ENCODE data around the gene KREMEN1.

Gene KREMEN1

DNA sequence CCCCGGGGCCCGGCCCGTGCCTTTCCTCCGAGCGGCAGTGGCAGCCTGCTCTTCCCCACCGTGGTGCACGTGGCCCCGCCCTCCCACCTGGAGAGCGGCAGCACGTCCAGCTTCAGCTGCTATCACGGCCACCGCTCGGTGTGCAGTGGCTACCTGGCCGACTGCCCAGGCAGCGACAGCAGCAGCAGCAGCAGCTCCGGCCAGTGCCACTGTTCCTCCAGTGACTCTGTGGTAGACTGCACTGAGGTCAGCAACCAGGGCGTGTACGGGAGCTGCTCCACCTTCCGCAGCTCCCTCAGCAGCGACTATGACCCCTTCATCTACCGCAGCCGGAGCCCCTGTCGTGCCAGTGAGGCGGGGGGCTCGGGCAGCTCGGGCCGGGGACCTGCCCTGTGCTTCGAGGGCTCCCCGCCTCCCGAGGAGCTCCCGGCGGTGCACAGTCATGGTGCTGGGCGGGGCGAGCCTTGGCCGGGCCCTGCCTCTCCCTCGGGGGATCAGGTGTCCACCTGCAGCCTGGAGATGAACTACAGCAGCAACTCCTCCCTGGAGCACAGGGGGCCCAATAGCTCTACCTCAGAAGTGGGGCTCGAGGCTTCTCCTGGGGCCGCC, 23.1 kb upstream of the KREMEN1 start:
- no peak for FAIRE-seq

DNA sequence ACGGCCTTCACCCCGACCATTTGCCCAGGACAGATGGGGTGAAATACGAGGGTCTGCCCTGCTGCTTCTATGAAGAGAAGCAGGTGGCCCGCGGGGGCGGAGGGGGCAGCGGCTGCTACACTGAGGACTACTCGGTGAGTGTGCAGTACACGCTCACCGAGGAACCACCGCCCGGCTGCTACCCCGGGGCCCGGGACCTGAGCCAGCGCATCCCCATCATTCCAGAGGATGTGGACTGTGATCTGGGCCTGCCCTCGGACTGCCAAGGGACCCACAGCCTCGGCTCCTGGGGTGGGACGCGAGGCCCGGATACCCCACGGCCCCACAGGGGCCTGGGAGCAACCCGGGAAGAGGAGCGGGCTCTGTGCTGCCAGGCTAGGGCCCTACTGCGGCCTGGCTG, 22.4 kb upstream of the KREMEN1 start:
- no peak for FAIRE-seq

DNA sequence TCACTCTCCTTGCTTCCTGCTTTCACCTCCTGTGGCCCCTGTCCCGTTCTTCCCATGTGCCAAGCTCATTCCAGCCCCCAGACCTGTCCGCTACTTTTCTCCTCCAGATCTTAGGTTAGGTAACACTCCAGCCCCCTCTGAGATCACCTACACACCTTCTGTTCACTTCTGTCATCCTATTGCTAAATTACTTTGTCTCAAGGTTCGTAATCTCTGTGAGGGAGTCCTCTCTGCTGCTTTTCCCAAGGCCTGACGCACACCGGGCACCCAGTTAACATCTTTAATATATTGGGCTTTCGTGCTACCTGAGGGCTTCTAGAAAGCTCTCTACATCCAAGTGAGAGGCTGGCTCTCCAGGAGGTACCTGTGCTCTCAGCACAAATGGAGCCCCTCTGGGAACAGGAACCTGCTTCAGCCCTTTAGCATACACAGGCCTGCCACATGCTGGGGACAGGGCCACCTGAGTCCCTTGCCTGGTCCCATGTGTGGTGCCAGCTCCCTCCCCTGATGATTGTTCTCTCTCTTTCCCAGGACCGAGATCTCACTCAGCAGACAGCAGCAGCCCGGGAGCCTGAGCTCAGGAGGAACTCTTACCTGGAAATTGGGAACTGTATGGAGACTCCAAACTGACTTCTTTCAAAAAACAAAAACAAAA, 19.7 kb upstream of the KREMEN1 start:
- no peak for FAIRE-seq

DNA sequence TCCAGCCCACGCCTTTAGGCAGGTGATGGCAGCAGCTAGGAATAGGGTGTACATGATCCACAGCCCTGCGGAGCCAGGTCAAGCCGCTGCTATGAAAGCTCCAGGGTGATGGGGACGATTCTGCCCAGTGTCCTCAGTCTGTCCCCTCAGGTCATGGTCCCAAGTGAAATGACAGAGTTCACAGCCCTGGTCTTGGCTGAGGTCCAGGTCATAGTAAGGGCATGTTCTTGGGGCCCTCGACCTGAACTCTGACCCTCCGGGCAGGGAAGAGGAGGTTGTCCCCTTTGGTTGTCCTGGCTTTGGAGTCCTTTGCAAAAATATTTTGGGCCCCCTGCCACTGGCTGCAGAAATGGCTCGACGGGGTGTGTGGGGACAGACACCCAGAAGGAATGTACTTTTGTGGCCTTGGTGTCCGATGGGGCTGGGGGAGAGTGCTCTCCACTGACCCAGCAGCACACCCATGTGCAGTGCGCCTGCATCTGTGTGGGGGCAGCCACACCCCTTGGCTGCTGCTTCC, 18.5 kb upstream of the KREMEN1 start:
- no peak for FAIRE-seq

DNA sequence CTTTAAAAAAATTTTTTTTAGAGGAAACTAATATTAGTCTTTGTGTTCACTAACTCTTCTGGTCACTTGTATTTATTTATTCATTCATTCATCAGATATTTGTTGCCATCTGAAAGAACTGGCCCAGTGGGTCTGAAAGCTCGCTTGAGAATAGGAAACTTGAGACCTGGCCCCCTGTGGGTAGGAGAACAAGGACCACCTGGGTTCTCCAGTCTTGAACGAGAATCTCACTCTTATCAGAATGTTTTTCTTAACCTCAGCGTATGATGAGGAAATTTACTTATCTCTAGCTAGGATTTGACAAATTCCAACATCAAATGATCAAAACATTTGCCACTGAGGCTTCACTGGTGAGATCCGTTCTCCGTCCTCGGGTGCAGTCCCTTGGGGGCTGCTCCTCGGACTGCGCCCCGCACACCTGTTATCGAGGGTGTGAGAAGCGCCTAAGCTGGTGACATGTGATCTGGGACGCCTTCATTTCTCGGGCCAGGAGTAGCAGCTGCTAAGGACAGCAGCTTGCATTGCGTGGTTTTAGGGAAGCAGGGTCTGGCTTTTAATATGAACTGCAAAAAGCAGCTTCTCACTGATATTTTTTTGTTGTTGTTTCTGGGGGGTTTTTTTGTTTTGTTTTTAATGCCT, 17.5 kb upstream of the KREMEN1 start:
- FAIRE-seq: no peak

DNA sequence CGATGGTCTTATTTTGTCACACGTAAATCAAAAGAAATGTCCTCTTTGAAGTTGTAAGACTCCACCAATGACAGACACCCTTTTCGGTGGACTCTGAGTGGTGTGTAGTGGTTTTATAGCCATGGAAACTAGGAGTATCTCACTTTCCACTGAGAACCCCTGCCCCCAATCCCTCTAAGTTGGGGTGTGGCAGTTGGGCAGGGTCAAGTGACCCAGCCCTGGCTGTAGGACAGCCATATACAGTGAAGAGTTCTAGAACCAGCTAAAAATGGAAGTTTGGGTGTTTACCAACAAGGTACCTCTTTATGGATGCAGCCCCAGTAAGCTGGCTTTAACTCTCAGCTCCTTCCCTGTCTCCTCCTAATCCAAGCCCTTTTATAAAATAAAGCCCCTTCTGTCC, 16.4 kb upstream of the KREMEN1 start:
- FAIRE-seq: no peak

DNA sequence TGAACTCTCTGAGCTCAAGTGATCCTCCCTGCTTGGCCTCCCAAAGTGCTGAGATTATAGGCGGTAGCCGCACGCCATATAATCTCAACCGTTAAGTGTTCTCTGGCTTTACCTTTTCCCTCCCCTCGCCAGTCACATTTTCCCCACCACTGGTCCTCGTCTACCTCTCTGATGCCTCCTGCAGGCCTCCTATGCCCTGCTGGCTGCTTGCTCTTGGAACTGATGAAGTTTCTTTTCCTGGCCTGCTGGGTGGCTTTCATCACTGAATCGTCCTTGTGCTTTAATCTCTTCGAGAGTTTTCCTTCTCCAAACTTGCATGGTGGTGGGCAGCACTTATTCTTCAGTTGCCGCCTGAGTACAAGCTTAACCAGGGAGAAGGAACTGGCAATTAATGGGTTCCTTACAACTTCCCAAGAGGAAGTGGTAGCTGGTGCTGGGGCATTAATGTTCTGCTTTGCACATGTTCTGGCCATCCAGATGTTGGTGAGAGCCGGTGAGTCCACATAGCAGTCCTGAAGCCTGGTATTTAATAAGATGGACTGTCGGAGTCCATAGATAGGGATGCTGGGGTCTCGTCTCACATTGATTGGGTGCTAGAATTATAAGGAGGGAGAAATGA, 12.5 kb upstream of the KREMEN1 start:
- no peak for FAIRE-seq

DNA sequence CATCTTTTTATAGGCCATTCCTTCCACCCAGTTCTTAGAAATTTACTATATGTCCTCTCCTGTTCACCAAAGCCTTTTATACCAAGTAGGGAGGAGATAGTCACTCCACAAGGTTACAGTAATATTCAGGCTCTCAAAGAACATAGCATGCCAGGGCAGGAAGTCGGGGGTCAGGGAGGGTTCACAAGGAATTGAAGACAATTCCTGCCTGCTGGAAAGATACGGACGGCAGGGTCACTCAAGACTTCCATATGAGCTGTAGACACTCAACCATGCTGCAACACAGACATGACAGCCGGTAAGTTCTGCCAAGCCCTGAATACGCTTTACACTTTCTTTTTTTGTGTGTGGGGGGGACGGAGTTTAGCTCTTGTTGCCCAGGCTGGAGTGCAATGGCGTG, 11.9 kb upstream of the KREMEN1 start:
- FAIRE-seq: no peak

DNA sequence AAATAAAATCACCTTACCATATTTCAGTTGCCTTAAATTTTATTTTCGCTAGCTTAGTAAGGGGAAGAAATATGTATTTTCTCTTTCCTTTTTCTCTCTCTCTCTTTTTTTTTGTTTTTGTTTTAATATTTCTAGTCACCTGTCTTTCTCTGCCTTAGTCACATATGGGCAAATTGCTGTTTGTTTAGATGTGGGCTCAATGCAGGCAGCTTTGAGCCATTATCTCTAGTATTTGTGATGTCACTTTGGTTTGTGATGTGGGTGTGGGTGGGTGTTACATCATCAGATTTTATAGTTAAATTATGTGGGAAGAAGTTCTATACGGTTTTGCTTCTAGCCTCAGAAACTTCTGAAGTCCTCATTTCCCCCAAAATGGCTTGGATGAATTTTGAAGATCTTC, 11.1 kb upstream of the KREMEN1 start, which contains the start of gene C22orf31:
TSS of gene C22orf31 (minus strand) at position 59 of the 400 bp plus-strand sequence. CDS start at position 20, 39 bp downstream.
- no peak for FAIRE-seq

DNA sequence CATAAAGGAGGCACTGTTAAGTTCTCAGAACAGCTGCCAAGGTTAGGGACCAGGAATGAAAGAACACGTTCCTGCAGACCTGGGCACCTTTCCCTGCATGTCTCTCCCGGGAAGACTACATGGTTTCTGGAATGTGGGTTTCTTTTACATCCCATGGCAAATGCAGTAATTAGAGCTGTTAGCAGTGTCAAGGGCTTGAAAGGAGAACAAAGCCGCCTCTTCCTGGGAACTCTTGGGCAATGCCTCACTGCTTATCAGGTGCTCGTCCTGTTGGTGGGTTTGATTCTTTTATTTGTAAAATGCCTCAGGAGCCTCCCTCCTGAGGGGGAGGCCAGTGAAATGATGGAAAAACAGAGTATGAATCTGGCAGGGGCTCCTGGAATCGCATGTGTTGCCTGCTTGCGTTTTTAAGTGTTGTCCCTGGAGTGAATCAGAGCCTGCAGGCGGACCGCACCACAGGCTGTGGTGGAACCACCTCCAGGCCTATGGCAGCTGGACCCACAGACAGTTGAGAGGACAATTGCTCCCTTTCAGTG, 10.5 kb upstream of the KREMEN1 start:
- no peak for FAIRE-seq

DNA sequence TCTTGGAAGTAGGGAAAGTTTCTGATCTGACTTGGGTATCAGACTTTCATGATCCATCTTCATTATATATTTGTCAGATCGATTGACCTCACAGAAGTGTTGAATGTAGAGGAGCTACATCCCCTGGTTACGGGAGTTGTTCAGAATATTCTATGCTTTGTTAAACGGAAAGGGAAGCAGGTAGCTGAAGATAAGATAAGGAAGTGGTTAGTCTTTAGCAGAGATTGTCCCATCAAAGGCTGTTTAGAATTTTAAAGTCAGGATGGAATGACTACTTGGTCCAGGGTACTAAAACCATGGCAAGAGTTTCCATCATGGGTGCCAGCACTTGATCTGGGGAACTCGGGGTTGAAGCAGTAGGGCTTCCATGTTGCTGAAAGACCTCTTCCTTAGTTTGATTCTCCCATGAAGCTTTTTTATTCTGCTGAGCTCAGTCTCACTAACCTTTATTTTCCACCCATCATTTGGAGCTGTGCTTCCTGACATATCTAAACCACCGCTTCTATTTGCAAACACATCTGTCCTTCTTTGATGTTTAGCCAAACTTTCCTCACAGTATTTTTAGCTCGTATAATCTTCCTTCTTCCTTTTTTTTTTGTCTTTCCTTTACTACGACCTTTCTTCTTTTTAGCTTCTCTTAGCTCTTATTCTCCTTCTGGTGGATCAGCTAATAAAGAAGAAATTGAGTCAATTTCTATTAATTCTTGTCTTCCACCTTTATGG, 7.2 kb upstream of the KREMEN1 start:
- no peak for FAIRE-seq

DNA sequence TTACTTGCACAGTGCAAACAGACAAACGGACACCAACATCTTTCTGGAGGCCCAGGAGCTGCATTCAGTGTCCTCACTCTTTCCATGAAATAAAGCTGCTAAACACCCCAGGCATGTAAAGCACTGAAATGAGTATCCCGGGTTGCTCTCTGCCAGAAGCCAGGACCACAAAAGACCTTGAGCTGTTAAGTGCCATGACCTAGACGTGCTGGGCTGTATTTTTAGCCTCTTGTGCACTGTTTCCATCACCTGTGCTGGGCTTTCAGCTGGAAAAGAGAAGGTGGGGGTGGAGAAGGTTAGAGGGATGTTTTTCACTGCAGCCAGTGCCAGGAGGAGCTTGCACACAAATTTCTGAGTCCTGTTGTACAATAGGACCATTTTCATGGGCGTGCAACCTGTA, 3.4 kb upstream of the KREMEN1 start:
- no peak for FAIRE-seq

DNA sequence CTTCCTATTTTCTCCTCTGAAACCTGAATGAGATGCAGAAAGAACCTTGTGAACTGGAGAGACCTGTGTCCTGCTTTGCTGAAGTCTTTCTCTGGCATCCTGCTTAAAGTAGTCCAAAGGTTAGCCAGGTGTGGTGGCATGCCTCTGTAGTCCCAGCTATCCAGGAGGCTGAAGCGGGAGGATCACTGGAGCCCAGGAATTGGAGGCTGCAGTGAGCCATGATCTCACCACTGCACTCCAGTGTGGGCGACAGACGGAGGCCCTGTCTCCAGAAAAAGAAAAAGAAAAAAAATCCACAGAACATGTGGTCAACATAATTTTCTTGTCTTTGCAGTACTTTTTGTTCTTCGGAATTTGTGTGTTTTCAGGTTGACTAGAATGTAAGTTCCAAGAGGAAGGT, 2.3 kb upstream of the KREMEN1 start:
- FAIRE-seq: no peak

DNA sequence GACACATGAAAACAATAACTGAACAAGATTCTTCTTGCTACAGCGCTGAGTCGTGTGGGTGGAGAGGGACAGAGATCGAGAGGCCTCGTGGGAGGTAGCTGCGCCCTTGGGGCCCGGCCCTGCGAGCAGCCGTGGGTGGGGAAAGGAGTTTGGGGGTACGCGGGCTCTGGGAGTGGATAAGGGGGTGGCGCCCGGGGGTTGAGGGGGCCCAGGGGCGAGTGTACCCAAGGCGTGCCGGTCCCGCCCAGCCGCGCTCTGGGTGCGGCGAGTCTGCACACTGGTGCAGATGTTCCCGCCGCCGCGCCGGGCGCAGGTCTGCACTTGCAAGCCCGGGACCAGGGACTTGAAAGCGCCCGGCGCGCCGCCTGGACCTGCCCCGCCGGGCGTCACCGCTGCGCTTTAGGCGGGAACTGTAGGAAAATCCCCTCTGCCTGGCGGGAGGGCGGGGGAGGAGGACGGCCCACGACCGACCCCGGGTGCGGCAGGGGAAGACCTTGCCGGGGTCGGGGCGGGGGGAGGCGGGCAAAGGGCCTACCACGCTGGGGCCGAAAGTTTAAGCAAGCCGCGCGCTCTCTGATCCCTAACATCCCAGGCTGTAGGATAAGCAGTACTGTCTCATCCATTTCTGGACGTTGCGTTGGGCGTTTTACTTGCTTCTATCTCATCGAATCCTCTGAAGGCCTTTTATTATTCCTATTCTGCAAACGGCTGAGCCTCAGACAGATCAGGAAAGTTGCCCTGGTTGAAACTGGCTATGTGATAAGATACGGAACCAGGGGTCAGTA, 1.4 kb upstream of the KREMEN1 start:
- FAIRE-seq: no peak

DNA sequence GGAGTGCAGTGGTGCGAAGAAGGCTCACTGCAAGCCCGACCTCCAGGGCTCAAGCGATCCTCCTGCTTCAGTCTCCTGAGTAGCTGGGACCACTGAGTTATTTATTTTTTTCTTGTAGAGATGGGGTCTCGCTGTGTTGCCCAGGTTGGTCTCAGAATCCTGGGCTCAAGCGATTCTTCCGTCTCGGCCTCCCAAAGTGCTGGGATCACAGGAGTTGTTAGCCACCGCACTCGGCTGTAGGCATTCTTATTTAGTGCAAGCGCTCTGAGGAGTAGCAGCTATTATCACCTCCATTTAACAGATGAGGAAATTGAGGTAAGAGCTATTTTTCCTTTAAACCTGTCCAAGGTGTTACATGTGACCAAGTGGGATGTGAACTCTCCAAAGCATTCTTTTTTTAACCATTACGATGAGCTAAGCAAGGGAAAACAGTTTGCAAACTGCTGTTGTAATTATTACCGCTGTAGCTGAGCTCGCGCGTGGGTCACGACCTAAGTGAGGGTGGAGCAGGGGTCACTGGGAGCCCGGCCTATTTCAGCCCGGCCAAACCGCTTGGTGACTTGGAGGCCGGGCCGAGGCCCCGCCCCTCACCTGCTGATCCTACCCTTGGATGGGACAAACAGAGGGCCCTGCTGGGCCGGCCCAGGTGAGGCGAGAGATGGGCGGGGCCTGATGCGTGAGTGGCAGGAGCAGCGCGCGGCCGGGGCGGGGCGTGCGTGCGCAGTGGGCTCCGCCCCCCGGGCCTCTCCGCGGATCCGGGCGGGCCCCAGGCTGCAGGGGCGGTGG, 449 bp upstream of the KREMEN1 start:
- no peak for FAIRE-seq

DNA sequence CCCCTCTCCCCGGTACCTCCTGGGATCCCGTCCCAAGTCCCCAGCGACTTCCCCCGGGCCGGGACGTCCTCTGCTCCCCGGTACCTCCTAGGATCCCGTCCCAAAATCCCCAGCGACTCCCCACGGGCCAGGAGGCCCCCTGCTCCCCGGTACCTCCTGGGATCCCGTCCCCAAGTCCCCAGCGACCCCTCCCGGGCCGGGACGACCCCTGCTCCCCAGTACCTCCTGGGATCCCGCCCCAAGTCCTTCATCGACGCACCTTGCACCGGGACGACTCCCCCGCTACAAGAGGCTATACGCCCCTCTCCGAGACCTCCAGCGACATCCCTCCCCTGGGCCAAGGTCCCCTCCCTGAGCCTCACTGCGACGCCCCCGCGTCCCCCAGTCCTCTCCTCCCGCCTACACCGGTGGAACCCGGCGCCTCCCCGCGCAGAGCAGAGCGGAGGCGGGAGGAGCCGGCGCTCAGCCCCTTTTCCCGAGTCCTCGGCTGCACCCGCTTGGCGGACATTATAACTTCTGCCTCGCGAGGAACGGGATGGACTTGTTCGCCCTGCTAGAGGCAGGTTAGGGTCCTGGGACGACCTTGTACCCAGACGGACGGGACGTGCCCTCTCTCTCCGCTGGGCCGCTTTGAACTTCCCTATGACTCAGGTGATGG, 912 bp downstream of the KREMEN1 start:
- FAIRE-seq: no peak

DNA sequence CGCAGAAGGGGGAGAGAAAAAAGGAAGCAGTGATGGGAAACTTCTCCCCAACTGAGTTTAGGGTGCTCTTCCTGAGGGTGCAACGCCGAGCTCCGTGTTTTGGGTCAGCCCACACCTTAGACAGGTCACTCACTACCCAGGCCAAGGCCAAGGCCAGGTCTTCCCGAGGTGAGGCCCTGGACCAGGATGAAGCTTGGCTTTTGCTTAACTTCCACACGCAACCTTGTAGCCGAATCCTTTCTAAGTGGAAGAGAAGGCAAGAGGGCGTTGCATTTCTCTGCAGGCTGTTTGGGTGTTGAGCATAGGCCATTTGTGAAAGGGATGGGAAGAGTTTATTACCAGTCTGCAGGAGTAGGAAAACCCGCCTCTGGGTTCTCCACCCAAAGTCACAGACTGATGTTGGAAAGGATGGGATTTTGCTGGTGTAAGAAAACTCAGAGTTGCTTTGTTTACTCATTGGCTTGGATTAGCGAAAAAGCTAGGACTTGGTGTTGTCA, 1.5 kb downstream of the KREMEN1 start:
- FAIRE-seq: no peak

DNA sequence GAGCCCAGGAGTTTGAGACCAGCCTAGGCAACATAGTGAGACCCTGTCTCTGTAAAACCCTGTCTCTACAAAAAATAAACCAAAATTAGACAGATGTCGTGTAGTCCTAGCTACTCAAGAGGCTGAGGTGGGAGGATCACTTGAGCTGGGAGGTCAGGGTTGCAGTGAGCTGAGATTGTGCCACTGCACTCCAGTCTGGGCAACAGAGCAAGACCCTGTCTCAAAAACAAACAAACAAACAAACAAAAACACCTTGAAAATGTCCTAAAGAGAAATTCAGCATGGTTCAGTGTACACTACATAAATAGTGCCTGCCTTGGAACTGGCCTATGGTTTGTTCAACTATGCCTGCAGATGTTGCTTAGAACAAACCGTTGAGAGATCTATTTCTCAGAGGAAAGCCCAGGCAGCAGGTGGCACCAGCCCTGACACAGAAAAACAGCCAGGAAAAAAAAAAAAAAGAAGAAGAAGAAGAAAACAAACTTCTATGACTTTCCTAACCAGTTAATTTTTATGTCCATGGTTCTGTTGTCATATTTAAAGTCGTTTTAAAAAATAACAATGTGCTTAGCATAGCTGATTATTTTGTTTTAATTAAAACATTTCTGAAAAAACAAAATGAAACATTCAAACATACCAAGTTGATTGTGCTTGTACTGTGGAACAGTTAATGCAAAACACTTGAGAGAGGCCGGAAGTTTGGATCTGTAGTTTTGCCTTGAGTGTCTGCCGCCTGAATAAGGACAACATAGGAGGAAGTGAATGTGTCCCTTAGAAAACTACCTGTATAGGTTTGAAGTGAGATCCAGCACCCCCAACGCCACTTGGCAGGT, 5.4 kb downstream of the KREMEN1 start:
- FAIRE-seq: no peak

DNA sequence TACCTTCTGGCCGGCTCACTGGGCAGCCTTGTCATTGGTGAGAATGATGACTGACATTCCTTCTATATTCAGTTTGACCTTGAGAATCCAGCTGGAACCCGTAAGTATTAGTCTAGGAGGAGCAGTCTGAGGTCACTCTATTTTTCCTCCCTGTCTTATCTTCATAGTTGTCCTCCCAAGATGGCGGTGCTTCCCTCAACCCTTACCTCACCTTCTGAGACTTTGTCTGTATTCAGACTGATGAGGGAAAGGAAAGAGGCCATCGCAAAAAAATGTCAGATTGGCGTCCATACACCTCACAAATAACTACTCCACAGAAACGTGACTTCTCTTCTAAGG, 6.0 kb downstream of the KREMEN1 start:
- FAIRE-seq: no peak
